Activated naive CD8-positive, alpha-beta T cell treated with anti-CD3 and anti-CD28 coated beads, Interleukin-2, amount 10 ng/mL, durations not matched to agents 7 days and 5 days (primary cell): ENCODE results near the gene UTP15. TPM values are rescaled to one million over a fixed set of nuclear protein-coding genes. Genes with fewer than 3 reads are reported as not detected.

ENCODE experiments used
- total RNA-seq, 2 experiments: library from RNA; stranded (reverse); gene quantifications; one replicate each; pipeline ENCODE4 v1.2.3, GENCODE V29; 2021

UTP15 gene
- total RNA-seq, 2 experiments from 2014 or later = 21.6 to 22.4 TPM

Other genes with a start within 250 kb of the UTP15 start
- gene FOXD1, start 117.0 kb upstream of the UTP15 start, total RNA-seq = under 1 TPM in 1 of 2 experiments, not detected in 1; 0.14 TPM
- gene BTF3, start 67.3 kb upstream of the UTP15 start, total RNA-seq = 100 to 1,000 TPM; 658 to 664 TPM
- gene ANKRA2, start 104 bp upstream of the UTP15 start, total RNA-seq = 10 to 100 TPM; 32.9 to 33.0 TPM
- under 1 TPM in 1 of 2 experiments, not detected in 1; 0.14 TPM for gene ARHGEF28, start 60.5 kb downstream of the UTP15 start, total RNA-seq